Inflammatory macrophage treated with lipopolysaccharide for 1 hour (primary cell): Measurements from ENCODE around the gene TEX55.
"Not testable (repeated sequence)": the region's sequence is repeated elsewhere in the genome, so short reads cannot be mapped to it uniquely, and the experiment has no call there.

Experiments
- DNase-seq, 2 donors: peaks; one replicate each; pipeline ENCODE4 v3.0.0-alpha.2; 2020 to 2022

Gene TEX55

GRCh38 chr3:119161240-119161639 is 15.3 kb downstream of the TEX55 start:
- no peak for DNase-seq

- DNase-seq, result not testable (repeated sequence)
Observed at GRCh38 chr3:119164745-119165144, 18.8 kb downstream of the TEX55 start.

GRCh38 chr3:119170821-119171220 is 24.9 kb downstream of the TEX55 start:
- DNase-seq, result no peak

GRCh38 chr3:119173325-119173724 is 27.4 kb downstream of the TEX55 start, which contains the start of gene UPK1B:
UPK1B (plus strand) TSS chr3:119173598; CDS start chr3:119186742, 13,144 bp downstream.
- DNase-seq, result no peak

- no peak for DNase-seq
Observed at GRCh38 chr3:119175872-119176756, 30.1 kb downstream of the TEX55 start.

GRCh38 chr3:119176778-119177177 is 30.8 kb downstream of the TEX55 start:
- no peak for DNase-seq

- DNase-seq, result no peak
Observed at GRCh38 chr3:119177321-119177720, 31.4 kb downstream of the TEX55 start.

- no peak for DNase-seq
Observed at GRCh38 chr3:119181765-119182164, 35.8 kb downstream of the TEX55 start.

- no peak for DNase-seq
Observed at GRCh38 chr3:119184111-119184510, 38.1 kb downstream of the TEX55 start.

GRCh38 chr3:119184796-119185570 is 39.0 kb downstream of the TEX55 start:
- DNase-seq, result no peak

GRCh38 chr3:119187266-119187665 is 41.3 kb downstream of the TEX55 start:
- DNase-seq, result no peak

GRCh38 chr3:119191800-119192199 is 45.8 kb downstream of the TEX55 start:
- no peak for DNase-seq

GRCh38 chr3:119194237-119195150 is 48.5 kb downstream of the TEX55 start:
- DNase-seq, result no peak

GRCh38 chr3:119195151-119195476 is 49.1 kb downstream of the TEX55 start:
- no peak for DNase-seq

GRCh38 chr3:119195911-119196310 is 49.9 kb downstream of the TEX55 start:
- DNase-seq, result no peak
